ENCODE data around the gene AKAP8L. TPM values are rescaled to one million over a fixed set of nuclear protein-coding genes. Genes with fewer than 3 reads are reported as not detected.

Gene AKAP8L
- total RNA-seq, 1 experiment from 2014 or later = 106 TPM

DNA sequence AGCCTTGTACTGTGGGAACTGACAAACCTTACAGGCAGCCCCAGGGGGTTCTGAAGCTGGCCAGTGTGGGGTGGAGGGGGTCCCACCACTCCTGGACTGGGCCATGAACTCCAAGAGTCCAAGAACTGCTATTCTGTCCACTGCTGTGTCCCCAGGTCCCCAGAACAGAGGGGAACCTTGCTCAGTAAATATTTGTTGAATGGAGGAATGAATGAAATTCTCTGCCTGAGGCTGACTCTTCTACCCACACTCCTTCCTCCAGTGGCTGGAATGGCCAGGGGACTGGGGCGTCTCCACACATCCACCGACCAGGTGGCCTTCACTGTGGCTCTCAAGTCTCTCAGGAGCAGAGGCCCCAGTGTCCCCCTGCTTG lies 19.3 kb upstream of the AKAP8L start:
- intact Hi-C loops (cut with micrococcal nuclease) = no loop called here
- Histone ChIP-seq H3K4me3 (replicated peaks in 1 of 2; ENCODE audit: low read depth in 1 of 2, low read length in 2 of 2) (no peak overlapping the region), H3K79me2 (ENCODE audit: insufficient read depth, low read length) (no peaks in the 10 kb centered on the region), H2AFZ (ENCODE audit: low read depth, low read length, poor library complexity, severe bottlenecking) (no peak overlapping the region), H3K9ac (ENCODE audit: low read length) (no peak overlapping the region), H3K4me1 (ENCODE audit: control insufficient read depth in 1 of 2, insufficient read depth in 2 of 2, low read length in 2 of 2) (peaks cover 6 to 7% of the 10 kb centered on the region in 2 experiments), H3K4me2 (ENCODE audit: low read length) (no peak overlapping the region), H3K27ac (ENCODE audit: low read depth, low read length) (no peak overlapping the region), H3K9me2 (ENCODE audit: insufficient read depth) (no peaks in the 10 kb centered on the region), H4K20me1 (ENCODE audit: insufficient read depth) (no peaks in the 10 kb centered on the region), H3K27me3 (ENCODE audit: insufficient read depth, low read length) (no peaks in the 10 kb centered on the region), H3K36me3 (ENCODE audit: control insufficient read depth in 1 of 2, insufficient read depth in 2 of 2, low read length in 2 of 2) (no peaks in the 10 kb centered on the region), H3K9me3 (ENCODE audit: control insufficient read depth in 1 of 2, insufficient read depth in 1 of 2, low read depth in 1 of 2, low read length in 2 of 2) (no peaks in the 10 kb centered on the region)
- CTCF ChIA-PET = no interaction called here
- DNase-seq (ENCODE audit: low read depth, low spot score) (no peak), ATAC-seq (no peak)
- RAD21 ChIA-PET (ENCODE audit: low non-redundant PET in 1 of 2, low total read pairs in 2 of 2, uncharacterized antibody in 2 of 2, unreplicated experiment in 2 of 2) = no interaction called here
- no TSS peak for BruUV-seq (replicated peaks)
- TF ChIP-seq POLR2A (IDR thresholded peaks at IDR 0.05; ENCODE audit: borderline replicate concordance, extremely low read depth, insufficient read depth, insufficient read length) = no peak
- no peak for TF ChIP-seq CEBPB (IDR thresholded peaks at IDR 0.05; ENCODE audit: low read depth)
- TF ChIP-seq RAD21 (IDR thresholded peaks at IDR 0.05; ENCODE audit: low read depth) = no peak
- TF ChIP-seq EZH2phosphoT487 (IDR thresholded peaks at IDR 0.05; ENCODE audit: borderline replicate concordance) = no peak
- TF ChIP-seq ZFX (IDR thresholded peaks at IDR 0.05) = no peak
- TF ChIP-seq FOSL1 (IDR thresholded peaks at IDR 0.05; ENCODE audit: low read depth) = no peak
- TF ChIP-seq JUND (IDR thresholded peaks at IDR 0.05) = no peak
- TF ChIP-seq SIN3A (IDR thresholded peaks at IDR 0.05; ENCODE audit: low read depth) = no peak
- TF ChIP-seq ELF1 (IDR thresholded peaks at IDR 0.05; ENCODE audit: borderline replicate concordance, low read depth) = no peak
- TF ChIP-seq, protein P1, sequence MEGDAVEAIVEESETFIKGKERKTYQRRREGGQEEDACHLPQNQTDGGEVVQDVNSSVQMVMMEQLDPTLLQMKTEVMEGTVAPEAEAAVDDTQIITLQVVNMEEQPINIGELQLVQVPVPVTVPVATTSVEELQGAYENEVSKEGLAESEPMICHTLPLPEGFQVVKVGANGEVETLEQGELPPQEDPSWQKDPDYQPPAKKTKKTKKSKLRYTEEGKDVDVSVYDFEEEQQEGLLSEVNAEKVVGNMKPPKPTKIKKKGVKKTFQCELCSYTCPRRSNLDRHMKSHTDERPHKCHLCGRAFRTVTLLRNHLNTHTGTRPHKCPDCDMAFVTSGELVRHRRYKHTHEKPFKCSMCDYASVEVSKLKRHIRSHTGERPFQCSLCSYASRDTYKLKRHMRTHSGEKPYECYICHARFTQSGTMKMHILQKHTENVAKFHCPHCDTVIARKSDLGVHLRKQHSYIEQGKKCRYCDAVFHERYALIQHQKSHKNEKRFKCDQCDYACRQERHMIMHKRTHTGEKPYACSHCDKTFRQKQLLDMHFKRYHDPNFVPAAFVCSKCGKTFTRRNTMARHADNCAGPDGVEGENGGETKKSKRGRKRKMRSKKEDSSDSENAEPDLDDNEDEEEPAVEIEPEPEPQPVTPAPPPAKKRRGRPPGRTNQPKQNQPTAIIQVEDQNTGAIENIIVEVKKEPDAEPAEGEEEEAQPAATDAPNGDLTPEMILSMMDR (IDR thresholded peaks at IDR 0.05 in 2 of 3, conservative IDR thresholded peaks at IDR 0.05 in 1 of 3; ENCODE audit: borderline replicate concordance in 1 of 3, insufficient read depth in 1 of 3, low read depth in 2 of 3, low read length in 2 of 3) = no peak
- TF ChIP-seq, protein P2, sequence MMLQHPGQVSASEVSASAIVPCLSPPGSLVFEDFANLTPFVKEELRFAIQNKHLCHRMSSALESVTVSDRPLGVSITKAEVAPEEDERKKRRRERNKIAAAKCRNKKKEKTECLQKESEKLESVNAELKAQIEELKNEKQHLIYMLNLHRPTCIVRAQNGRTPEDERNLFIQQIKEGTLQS (IDR thresholded peaks at IDR 0.05) = no peak
- TF ChIP-seq YY1 (IDR thresholded peaks at IDR 0.05; ENCODE audit: extremely low read depth, insufficient replicate concordance, low read depth, low read length) = no peak
- TF ChIP-seq EZH2 (IDR thresholded peaks at IDR 0.05) = no peak
- POLR2A ChIA-PET = no interaction called here

Data from HCT116 (cell line).